Measurements from ENCODE around the gene TIMM13. TPM values are rescaled to one million over a fixed set of nuclear protein-coding genes. Genes with fewer than 3 reads are reported as not detected.
"Not testable (repeated sequence)": the region's sequence is repeated elsewhere in the genome, so short reads cannot be mapped to it uniquely, and the experiment has no call there.

Gene TIMM13
- total and polyA plus RNA-seq, 10 donors, result 21.1 to 87.5 (median 44.6) TPM

DNA sequence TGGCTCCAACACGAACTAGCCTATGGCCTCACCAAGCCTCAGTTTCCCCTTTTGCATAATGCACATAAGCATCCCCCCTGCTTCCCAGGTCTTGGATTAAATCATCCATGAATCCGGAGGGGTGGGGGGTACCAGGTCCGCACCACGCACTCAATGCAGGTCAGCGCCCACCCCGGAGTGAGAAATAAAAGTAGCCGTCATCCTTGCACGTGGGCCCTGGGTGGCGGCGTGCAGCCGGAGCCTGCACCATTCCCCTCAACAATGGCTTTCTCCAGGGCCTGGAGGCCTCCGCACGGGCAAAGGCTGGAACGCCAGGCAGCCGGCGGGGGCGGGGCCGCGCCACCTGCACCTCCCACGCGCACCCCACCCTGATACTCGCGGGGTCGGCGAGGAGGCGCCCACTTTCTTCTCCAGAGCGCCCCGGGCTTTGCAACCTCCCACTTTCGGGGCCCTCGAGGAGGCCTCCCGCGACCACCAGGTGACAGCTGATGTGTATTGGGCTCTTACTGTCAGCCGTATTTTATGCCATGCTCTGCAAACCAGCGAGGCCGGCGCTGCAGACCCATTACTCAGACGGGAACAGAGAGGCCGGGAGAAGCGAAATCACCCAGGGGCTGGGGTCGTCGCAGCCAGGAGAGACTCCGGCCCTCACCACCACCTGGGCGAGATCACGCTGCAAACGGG is 47.8 kb upstream of the TIMM13 start:
- Histone ChIP-seq H3K27ac (peak overlapping the region; percentile 53 to 95 (median 92)), H3K9me3 (no peaks in the 10 kb centered on the region), H3K4me3 (peak overlapping the region; percentile 31 to 99 (median 98)), H3K27me3 (replicated peaks in 1 of 7) (no peaks in the 10 kb centered on the region), H3K36me3 (peaks cover 0 to 17% (median 9%) of the 10 kb centered on the region in 6 donors), H3K4me1 (peaks cover 13 to 64% (median 48%) of the 10 kb centered on the region in 6 donors)
- WGBS, 5 donors, result 0 to 2% (median 1%) methylated on average over 20 to 45 of the region's 45 CpGs
- DNase-seq, result peak; percentile 91
- TF ChIP-seq POLR2A (IDR thresholded peaks at IDR 0.05) (no peak), POLR2AphosphoS5 (IDR thresholded peaks at IDR 0.05) (no peak)
- TF ChIP-seq, protein P1, sequence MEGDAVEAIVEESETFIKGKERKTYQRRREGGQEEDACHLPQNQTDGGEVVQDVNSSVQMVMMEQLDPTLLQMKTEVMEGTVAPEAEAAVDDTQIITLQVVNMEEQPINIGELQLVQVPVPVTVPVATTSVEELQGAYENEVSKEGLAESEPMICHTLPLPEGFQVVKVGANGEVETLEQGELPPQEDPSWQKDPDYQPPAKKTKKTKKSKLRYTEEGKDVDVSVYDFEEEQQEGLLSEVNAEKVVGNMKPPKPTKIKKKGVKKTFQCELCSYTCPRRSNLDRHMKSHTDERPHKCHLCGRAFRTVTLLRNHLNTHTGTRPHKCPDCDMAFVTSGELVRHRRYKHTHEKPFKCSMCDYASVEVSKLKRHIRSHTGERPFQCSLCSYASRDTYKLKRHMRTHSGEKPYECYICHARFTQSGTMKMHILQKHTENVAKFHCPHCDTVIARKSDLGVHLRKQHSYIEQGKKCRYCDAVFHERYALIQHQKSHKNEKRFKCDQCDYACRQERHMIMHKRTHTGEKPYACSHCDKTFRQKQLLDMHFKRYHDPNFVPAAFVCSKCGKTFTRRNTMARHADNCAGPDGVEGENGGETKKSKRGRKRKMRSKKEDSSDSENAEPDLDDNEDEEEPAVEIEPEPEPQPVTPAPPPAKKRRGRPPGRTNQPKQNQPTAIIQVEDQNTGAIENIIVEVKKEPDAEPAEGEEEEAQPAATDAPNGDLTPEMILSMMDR (IDR thresholded peaks at IDR 0.05 in 8 of 11, conservative IDR thresholded peaks at IDR 0.05 in 3 of 11), result no peak
- intact Hi-C loops (cut with DNase I; ENCODE audit: low total_unique reads), result loop anchor here (2.0 kb wide), 1 partner anchor 138 kb away; no protein-coding TSS in a partner anchor

DNA sequence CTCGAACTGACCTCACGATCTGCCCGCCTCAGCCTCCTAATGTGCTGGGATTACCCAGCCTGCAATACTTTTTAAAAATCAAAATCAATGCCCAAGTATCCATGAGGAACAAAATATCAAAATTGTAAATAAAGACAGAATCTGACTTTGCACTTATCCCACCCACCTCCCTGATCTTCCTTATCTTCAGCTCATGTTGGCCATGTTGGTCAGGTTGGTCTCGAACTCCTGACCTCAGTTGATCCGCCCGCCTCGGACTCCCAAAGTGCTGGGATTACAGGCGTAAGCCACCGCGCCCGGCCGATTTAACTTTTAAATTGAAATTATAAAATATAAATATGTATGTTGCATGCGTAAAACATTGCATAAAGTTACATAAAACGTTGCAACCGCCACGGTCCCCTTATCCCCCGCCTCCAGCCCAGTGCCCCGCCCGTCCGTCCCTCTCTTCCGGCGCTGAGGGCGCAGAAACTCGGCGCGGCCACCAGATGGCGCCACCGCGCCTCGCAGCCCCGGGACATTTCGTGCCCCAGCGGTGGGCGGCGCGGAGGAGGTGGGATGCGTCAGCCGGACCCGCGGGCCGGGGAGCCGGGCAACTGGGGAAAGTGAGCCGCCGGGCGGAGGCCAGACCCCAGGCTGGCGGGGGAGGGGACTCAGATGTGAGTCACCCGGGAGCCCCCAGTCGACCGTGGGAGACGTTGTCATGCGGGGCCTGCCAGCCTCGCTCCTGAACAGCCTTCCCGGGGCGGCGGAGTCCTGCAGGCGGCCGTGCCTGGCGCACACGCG is 47.0 kb upstream of the TIMM13 start:
- H3K4me1 ChIP-seq, result peaks cover 13 to 59% (median 44%) of the 10 kb centered on the region in 6 donors
- 5 to 13% (median 9%) methylated on average over 36 to 60 of the region's 60 CpGs for WGBS, 5 donors
- intact Hi-C loops (cut with DNase I; ENCODE audit: low total_unique reads), result loop anchor here (2.0 kb wide), 1 partner anchor 138 kb away; no protein-coding TSS in a partner anchor

DNA sequence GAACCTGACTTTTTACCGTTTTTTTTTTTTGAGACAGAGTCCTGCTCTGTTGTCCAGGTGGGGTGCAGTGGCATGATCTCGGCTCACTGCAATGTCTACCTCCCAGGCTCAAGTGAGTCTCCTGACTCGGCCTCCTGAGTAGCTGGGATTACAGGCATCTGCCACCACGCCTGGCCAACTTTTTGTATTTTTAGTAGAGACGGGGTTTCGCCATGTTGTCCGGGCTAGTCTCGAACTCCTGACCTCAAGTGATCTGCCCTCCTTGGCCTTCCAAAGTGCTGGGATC is 42.5 kb upstream of the TIMM13 start:
- H3K36me3 ChIP-seq; DNase-seq; H3K4me3 ChIP-seq; H3K9me3 ChIP-seq; H3K27me3 ChIP-seq (replicated peaks in 1 of 7); intact Hi-C loops (cut with DNase I; ENCODE audit: low total_unique reads); H3K27ac ChIP-seq: not testable (repeated sequence)
- 82 to 87% (median 85%) methylated on average over 8 of the region's 8 CpGs for WGBS, 5 donors
- H3K4me1 ChIP-seq, result peaks cover 7 to 27% (median 11%) of the 10 kb centered on the region in 6 donors

More for the DNA sequence above, 47.0 kb upstream of the TIMM13 start:
- peak; percentile 97 for DNase-seq
- H3K36me3 ChIP-seq, result peaks cover 0 to 17% (median 9%) of the 10 kb centered on the region in 6 donors
- H3K9me3 ChIP-seq, result no peaks in the 10 kb centered on the region
- H3K4me3 ChIP-seq, result peak overlapping the region; percentile 31 to 99 (median 98)
- peak overlapping the region; percentile 53 to 95 (median 92) for H3K27ac ChIP-seq
- TF ChIP-seq POLR2A (IDR thresholded peaks at IDR 0.05), result no peak
- TF ChIP-seq, protein P1 (IDR thresholded peaks at IDR 0.05 in 8 of 11, conservative IDR thresholded peaks at IDR 0.05 in 3 of 11), result peak; percentile 96 to 100 (median 99)
- peak; percentile 82 to 92 (median 85) for TF ChIP-seq POLR2AphosphoS5 (IDR thresholded peaks at IDR 0.05)
- H3K27me3 ChIP-seq (replicated peaks in 1 of 7), result no peaks in the 10 kb centered on the region

DNA sequence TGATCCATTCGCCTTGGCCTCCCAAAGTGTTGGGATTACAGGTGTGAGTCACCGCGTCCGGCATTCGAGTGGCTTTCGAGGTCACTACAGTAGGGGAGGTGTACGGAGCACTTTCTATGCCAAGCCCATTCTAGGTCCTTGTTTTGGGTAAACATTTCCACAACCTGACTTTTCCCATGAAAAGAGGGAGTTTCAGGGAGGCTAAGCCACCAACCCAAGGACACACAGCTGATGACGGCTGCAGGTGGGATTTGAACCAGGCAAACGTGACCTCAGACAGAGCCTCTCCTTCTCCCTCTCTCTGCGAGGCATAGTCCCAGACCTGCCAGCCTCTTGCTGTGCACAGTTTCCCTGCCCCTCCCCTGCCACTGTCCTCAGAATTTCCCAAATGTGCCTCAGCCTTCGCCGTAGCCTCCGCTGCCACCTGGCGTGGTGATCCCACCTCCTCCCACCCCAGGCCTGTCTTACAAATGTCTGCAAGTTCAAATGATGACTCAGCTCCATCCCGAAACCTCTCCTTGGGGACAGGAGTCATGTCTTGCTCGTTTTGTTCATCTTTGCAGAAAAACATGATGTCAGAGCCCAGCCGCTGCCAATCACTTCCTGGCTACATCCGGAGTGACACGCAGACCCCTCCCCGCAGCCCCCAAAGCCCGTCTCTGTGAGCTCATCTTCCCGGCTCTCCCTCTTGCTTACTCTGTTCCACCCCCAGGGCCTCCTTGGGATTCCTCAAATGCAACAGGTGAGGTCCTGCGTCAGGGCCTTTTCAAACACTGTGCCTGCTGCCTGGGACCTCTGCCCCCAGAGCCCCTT is 41.9 kb upstream of the TIMM13 start:
- DNase-seq, result no peak
- Histone ChIP-seq H3K9me3 (no peaks in the 10 kb centered on the region), H3K27me3 (replicated peaks in 1 of 7) (no peaks in the 10 kb centered on the region), H3K27ac (no peak overlapping the region), H3K4me1 (peaks cover 1 to 22% (median 6%) of the 10 kb centered on the region in 6 donors), H3K4me3 (no peak overlapping the region), H3K36me3 (no peaks in the 10 kb centered on the region)
- intact Hi-C loops (cut with DNase I; ENCODE audit: low total_unique reads), result no loop called here
- peak in 1 of 3 donors; percentile 6 for TF ChIP-seq POLR2AphosphoS5 (IDR thresholded peaks at IDR 0.05)
- TF ChIP-seq, protein P1 (IDR thresholded peaks at IDR 0.05 in 8 of 11, conservative IDR thresholded peaks at IDR 0.05 in 3 of 11), result no peak
- 33 to 46% (median 38%) methylated on average over 23 of the region's 23 CpGs for WGBS, 5 donors

Measured in spleen (tissue), 11 donors.